ACHN (cell line): ENCODE data around the gene DPPA5.

Experiments
- DNase-seq: peaks from one replicate; pipeline ENCODE4 v3.0.0-alpha.2; 2015
- in situ Hi-C: cut with HindIII; loops from 2 replicates; pipeline ENCODE4 v1.10.0; 2017; ENCODE audit warnings: low sequenced_read_pairs, low pct_ligation_motif_present, low pct_unique_long_range_greater_than_20kb

DPPA5 gene

GRCh38 chr6:73368675-73369074 is 14.6 kb upstream of the DPPA5 start:
- in situ Hi-C loops: no loop called here
- no peak for DNase-seq

- in situ Hi-C loops: no loop called here
These were observed 13.8 kb upstream of the DPPA5 start for GRCh38 chr6:73367761-73368355.

GRCh38 chr6:73364549-73364948 is 10.5 kb upstream of the DPPA5 start:
- DNase-seq: no peak
- in situ Hi-C loops: no loop called here

More at GRCh38 chr6:73367761-73368355, 13.8 kb upstream of the DPPA5 start:
- DNase-seq: no peak

- in situ Hi-C loops: no loop called here
- no peak for DNase-seq
These were observed 10.0 kb upstream of the DPPA5 start for GRCh38 chr6:73364121-73364520.

- DNase-seq: no peak
- in situ Hi-C loops: no loop called here
These were observed 9.4 kb upstream of the DPPA5 start for GRCh38 chr6:73363537-73363875.

- in situ Hi-C loops: no loop called here
- DNase-seq: no peak
These were observed 8.9 kb upstream of the DPPA5 start for GRCh38 chr6:73362869-73363536.

GRCh38 chr6:73362358-73362757 is 8.3 kb upstream of the DPPA5 start, which contains the start of gene KHDC3L:
Gene KHDC3L (plus strand): TSS chr6:73362658. CDS start chr6:73362730, 72 bp downstream.
- DNase-seq: no peak

GRCh38 chr6:73349311-73349710 is 4.8 kb downstream of the DPPA5 start:
- in situ Hi-C loops: no loop called here
- DNase-seq: no peak

More at GRCh38 chr6:73362358-73362757, 8.3 kb upstream of the DPPA5 start, which contains the start of gene KHDC3L:
- in situ Hi-C loops: no loop called here

GRCh38 chr6:73348550-73349204 is 5.4 kb downstream of the DPPA5 start:
- no peak for DNase-seq
- in situ Hi-C loops: no loop called here

GRCh38 chr6:73343164-73343563 is 10.9 kb downstream of the DPPA5 start:
- in situ Hi-C loops: no loop called here

GRCh38 chr6:73342174-73342573 is 11.9 kb downstream of the DPPA5 start:
- no peak for DNase-seq
- in situ Hi-C loops: no loop called here

More at GRCh38 chr6:73343164-73343563, 10.9 kb downstream of the DPPA5 start:
- DNase-seq: no peak

GRCh38 chr6:73341335-73341734 is 12.7 kb downstream of the DPPA5 start:
- DNase-seq: no peak
- in situ Hi-C loops: no loop called here

- peak; percentile 21 for DNase-seq
- in situ Hi-C loops: no loop called here
These were observed 14.0 kb downstream of the DPPA5 start for GRCh38 chr6:73340048-73340447.

GRCh38 chr6:73339340-73339739 is 14.7 kb downstream of the DPPA5 start:
- peak; percentile 11 for DNase-seq
- in situ Hi-C loops: no loop called here

- DNase-seq: no peak
- in situ Hi-C loops: no loop called here
These were observed 24.9 kb downstream of the DPPA5 start for GRCh38 chr6:73329201-73329600.

- DNase-seq: no peak
- in situ Hi-C loops: no loop called here
These were observed 25.3 kb downstream of the DPPA5 start for GRCh38 chr6:73328790-73329189.

GRCh38 chr6:73325656-73326055 is 28.4 kb downstream of the DPPA5 start:
- peak; percentile 49 for DNase-seq
- in situ Hi-C loops: no loop called here

GRCh38 chr6:73323323-73323722 is 30.8 kb downstream of the DPPA5 start:
- in situ Hi-C loops: no loop called here
- no peak for DNase-seq

GRCh38 chr6:73314577-73315492 is 39.2 kb downstream of the DPPA5 start:
- no peak for DNase-seq
- in situ Hi-C loops: no loop called here
